ENCODE measurements around the gene SPTBN4. TPM values are rescaled to one million over a fixed set of nuclear protein-coding genes. Genes with fewer than 3 reads are reported as not detected.

The SPTBN4 gene
- total RNA-seq, 1 experiment from 2014 or later, result 0.48 TPM

DNA sequence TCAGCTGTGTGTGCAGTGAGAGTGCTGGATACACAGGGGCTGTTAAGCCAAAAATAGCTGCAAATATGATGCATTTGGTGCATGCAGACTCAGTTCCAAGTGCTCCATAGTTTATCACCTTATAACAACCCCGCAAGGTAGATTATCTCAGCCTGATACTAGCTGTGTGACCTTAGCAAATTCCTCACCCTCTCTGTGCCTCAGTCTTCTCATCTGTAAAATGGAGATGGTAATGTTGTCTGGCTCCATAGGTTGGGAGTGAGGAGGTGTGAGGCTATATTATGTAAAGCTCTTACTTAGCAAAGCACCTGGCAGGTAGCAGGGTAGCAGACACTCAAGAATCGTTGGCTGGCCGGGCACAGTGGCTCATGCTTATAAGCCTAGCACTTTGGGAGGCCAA, 86.0 kb downstream of the SPTBN4 start:
- Histone ChIP-seq H4K20me1 (ENCODE audit: insufficient read depth) (no peaks in the 10 kb centered on the region), H3F3A (ENCODE audit: insufficient read depth, low read depth) (peaks cover 4% of the 10 kb centered on the region; the same call in 1 of the 2 replicates), H3K9me2 (ENCODE audit: insufficient read depth) (no peaks in the 10 kb centered on the region), H2AFZ (no peak overlapping the region), H3K27ac (no peak overlapping the region), H3K79me2 (ENCODE audit: low read depth) (no peaks in the 10 kb centered on the region), H3K4me3 (no peak overlapping the region), H3K4me2 (no peak overlapping the region), H3K9me3 (ENCODE audit: insufficient read depth, low read depth) (no peaks in the 10 kb centered on the region), H3K27me3 (ENCODE audit: insufficient read depth, low read depth) (peaks cover 43% of the 10 kb centered on the region), H3K36me3 (ENCODE audit: low read depth) (no peaks in the 10 kb centered on the region), H3K4me1 (replicated peaks; ENCODE audit: insufficient read depth) (no peaks in the 10 kb centered on the region)
- no TSS peak for BruUV-seq (replicated peaks)
- TF ChIP-seq, protein P1, sequence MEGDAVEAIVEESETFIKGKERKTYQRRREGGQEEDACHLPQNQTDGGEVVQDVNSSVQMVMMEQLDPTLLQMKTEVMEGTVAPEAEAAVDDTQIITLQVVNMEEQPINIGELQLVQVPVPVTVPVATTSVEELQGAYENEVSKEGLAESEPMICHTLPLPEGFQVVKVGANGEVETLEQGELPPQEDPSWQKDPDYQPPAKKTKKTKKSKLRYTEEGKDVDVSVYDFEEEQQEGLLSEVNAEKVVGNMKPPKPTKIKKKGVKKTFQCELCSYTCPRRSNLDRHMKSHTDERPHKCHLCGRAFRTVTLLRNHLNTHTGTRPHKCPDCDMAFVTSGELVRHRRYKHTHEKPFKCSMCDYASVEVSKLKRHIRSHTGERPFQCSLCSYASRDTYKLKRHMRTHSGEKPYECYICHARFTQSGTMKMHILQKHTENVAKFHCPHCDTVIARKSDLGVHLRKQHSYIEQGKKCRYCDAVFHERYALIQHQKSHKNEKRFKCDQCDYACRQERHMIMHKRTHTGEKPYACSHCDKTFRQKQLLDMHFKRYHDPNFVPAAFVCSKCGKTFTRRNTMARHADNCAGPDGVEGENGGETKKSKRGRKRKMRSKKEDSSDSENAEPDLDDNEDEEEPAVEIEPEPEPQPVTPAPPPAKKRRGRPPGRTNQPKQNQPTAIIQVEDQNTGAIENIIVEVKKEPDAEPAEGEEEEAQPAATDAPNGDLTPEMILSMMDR (conservative IDR thresholded peaks at IDR 0.05), result no peak
- no peak for TF ChIP-seq EZH2 (IDR thresholded peaks at IDR 0.05; ENCODE audit: low read depth)
- ChIA-PET CTCF (interaction anchor here (0.6 kb wide), 1 partner anchor 103 kb away, joined by 7 read pairs; no protein-coding TSS in a partner anchor), POLR2A (ENCODE audit: unreplicated experiment) (no interaction called here)
- intact Hi-C loops (cut with micrococcal nuclease; ENCODE audit: unreplicated experiment), result no loop called here
- no peak for DNase-seq

DNA sequence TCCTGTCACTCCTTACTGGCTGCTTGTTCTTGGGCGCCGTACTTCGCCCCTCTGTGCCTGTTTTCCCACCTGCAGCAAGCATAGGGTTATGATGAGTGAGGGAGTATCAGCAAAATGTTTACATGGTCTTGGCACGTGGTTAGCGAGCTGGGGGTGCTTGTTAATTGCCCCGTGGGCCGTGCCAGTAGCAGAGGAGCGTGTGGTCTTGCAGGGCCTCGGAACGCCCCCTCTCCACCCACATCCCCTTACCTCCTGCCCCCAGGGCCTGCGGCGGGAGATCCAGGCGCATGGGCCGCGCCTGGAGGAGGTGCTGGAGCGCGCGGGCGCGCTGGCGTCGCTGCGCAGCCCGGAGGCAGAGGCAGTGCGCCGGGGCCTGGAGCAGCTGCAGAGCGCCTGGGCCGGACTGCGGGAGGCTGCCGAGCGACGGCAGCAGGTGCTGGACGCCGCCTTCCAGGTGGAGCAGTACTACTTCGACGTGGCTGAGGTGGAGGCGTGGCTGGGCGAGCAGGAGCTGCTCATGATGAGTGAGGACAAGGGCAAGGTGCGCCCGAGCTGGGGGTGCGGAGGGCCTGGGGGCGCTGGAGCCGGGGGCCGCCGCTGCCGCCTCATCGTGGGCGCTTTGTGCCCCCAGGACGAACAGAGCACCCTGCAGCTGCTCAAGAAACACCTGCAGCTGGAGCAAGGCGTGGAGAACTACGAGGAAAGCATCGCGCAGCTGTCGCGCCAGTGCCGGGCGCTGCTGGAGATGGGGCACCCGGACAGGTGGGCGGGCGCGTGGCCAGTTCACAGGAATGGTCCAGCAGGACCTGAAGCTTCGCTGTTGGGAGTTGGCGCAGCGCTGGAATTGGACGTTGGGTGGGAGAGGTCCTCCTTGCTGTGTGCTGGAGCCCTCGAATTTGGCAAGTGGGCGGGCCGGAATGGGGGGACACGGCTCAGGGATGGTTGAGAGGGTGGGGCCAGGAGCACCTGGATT, 87.4 kb downstream of the SPTBN4 start:
- H3K4me2 ChIP-seq, result no peak overlapping the region
- H3K36me3 ChIP-seq (ENCODE audit: low read depth), result no peaks in the 10 kb centered on the region
- H3K27me3 ChIP-seq (ENCODE audit: insufficient read depth, low read depth), result peaks cover 38% of the 10 kb centered on the region
- H3K79me2 ChIP-seq (ENCODE audit: low read depth), result no peaks in the 10 kb centered on the region
- H3K27ac ChIP-seq, result no peak overlapping the region
- DNase-seq, result no peak
- no peaks in the 10 kb centered on the region for H3K4me1 ChIP-seq (replicated peaks; ENCODE audit: insufficient read depth)
- H2AFZ ChIP-seq, result no peak overlapping the region
- BruUV-seq (replicated peaks), result no TSS peak
- CTCF ChIA-PET, result no interaction called here
- no peaks in the 10 kb centered on the region for H3K9me2 ChIP-seq (ENCODE audit: insufficient read depth)
- no peak overlapping the region for H3K4me3 ChIP-seq
- H3F3A ChIP-seq (ENCODE audit: insufficient read depth, low read depth), result peaks cover 4% of the 10 kb centered on the region; the same call in 1 of the 2 replicates
- no peaks in the 10 kb centered on the region for H3K9me3 ChIP-seq (ENCODE audit: insufficient read depth, low read depth)
- H4K20me1 ChIP-seq (ENCODE audit: insufficient read depth), result no peaks in the 10 kb centered on the region
- intact Hi-C loops (cut with micrococcal nuclease; ENCODE audit: unreplicated experiment), result no loop called here
- POLR2A ChIA-PET (ENCODE audit: unreplicated experiment), result interaction anchor here (0.5 kb wide), 1 partner anchor 330 kb away, joined by 9 read pairs; no protein-coding TSS in a partner anchor
- TF ChIP-seq EZH2 (IDR thresholded peaks at IDR 0.05; ENCODE audit: low read depth), result no peak
- TF ChIP-seq, protein P1 (conservative IDR thresholded peaks at IDR 0.05), result no peak

DNA sequence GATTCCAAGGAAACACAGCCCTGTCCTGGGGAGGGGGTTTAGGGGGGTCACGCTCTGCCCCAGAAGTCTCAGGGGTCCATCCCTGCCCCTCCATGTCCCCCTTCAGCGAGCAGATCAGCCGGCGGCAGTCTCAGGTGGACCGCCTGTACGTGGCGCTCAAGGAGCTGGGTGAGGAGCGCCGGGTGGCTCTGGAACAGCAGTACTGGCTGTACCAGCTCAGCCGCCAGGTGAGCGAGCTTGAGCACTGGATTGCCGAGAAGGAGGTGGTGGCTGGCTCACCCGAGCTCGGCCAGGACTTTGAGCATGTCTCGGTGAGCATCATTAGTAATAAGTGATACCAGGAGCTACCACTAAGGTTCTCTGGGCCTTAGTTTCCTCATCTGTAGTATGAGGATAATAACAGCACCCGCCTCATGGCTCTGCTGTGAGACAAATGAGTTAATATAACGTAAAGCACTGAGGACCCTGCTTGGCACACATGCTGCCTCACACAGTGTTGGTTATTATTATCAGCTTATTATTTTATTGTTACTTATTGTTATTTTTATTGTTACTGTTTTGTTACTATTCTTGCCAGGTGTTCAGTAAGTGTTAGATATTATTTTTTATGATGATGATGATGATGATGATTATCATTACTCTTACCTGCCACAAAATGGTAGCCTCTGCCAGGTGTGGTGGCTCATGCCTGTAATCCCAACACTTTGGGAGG, 89.3 kb downstream of the SPTBN4 start:
- H4K20me1 ChIP-seq (ENCODE audit: insufficient read depth), result no peaks in the 10 kb centered on the region
- H3K9me3 ChIP-seq (ENCODE audit: insufficient read depth, low read depth), result no peaks in the 10 kb centered on the region
- intact Hi-C loops (cut with micrococcal nuclease; ENCODE audit: unreplicated experiment), result no loop called here
- H2AFZ ChIP-seq, result no peak overlapping the region
- H3K9me2 ChIP-seq (ENCODE audit: insufficient read depth), result no peaks in the 10 kb centered on the region
- H3K27me3 ChIP-seq (ENCODE audit: insufficient read depth, low read depth), result peaks cover 56% of the 10 kb centered on the region
- H3F3A ChIP-seq (ENCODE audit: insufficient read depth, low read depth), result no peaks in the 10 kb centered on the region; the same call in 1 of the 2 replicates
- TF ChIP-seq, protein P1 (conservative IDR thresholded peaks at IDR 0.05), result no peak
- no peak for TF ChIP-seq EZH2 (IDR thresholded peaks at IDR 0.05; ENCODE audit: low read depth)
- no peaks in the 10 kb centered on the region for H3K4me1 ChIP-seq (replicated peaks; ENCODE audit: insufficient read depth)
- BruUV-seq (replicated peaks), result no TSS peak
- no peaks in the 10 kb centered on the region for H3K36me3 ChIP-seq (ENCODE audit: low read depth)
- H3K4me2 ChIP-seq, result no peak overlapping the region
- H3K27ac ChIP-seq, result no peak overlapping the region
- CTCF ChIA-PET, result interaction anchor here (0.8 to 1.4 kb wide), 2 partner anchors 15 to 25 kb away, joined by 6 to 7 read pairs; no protein-coding TSS in a partner anchor
- POLR2A ChIA-PET (ENCODE audit: unreplicated experiment), result interaction anchor here (0.6 to 0.7 kb wide), 3 partner anchors 15 to 310 kb away, joined by 3 to 4 read pairs (median 4); no protein-coding TSS in a partner anchor
- no peaks in the 10 kb centered on the region for H3K79me2 ChIP-seq (ENCODE audit: low read depth)
- H3K4me3 ChIP-seq, result no peak overlapping the region
- DNase-seq, result no peak

Data from PC-9 (cell line).